Effector CD8-positive, alpha-beta T cell (primary cell): Measurements from ENCODE around the gene ERICH6.

ENCODE experiments used
- DNase-seq: peaks from one replicate; lab custom pipeline; 2025; lab: John Stamatoyannopoulos, UW

Gene ERICH6

GRCh38 chr3:150613034-150613433 is 90.7 kb downstream of the ERICH6 start:
- no peak for DNase-seq

GRCh38 chr3:150612494-150612893 is 91.2 kb downstream of the ERICH6 start:
- DNase-seq = no peak

GRCh38 chr3:150611666-150612065 is 92.1 kb downstream of the ERICH6 start:
- DNase-seq = no peak

GRCh38 chr3:150610785-150611184 is 92.9 kb downstream of the ERICH6 start:
- DNase-seq = no peak

- no peak for DNase-seq
Observed at GRCh38 chr3:150609988-150610387, 93.7 kb downstream of the ERICH6 start.
